ENCODE data around the gene ITM2B. TPM values are rescaled to one million over a fixed set of nuclear protein-coding genes. Genes with fewer than 3 reads are reported as not detected.
A peak's percentile ranks its signal among the peaks of the same experiment; 100 is the strongest.

Gene ITM2B
- total RNA-seq, 1 donor from 2014 or later: 236 TPM

- H3K4me3 Mint-ChIP-seq (ENCODE audit: unreplicated experiment): no peak overlapping the region
- no peaks in the 10 kb centered on the region for H3K36me3 Mint-ChIP-seq (ENCODE audit: unreplicated experiment)
- TF ChIP-seq, protein P1, sequence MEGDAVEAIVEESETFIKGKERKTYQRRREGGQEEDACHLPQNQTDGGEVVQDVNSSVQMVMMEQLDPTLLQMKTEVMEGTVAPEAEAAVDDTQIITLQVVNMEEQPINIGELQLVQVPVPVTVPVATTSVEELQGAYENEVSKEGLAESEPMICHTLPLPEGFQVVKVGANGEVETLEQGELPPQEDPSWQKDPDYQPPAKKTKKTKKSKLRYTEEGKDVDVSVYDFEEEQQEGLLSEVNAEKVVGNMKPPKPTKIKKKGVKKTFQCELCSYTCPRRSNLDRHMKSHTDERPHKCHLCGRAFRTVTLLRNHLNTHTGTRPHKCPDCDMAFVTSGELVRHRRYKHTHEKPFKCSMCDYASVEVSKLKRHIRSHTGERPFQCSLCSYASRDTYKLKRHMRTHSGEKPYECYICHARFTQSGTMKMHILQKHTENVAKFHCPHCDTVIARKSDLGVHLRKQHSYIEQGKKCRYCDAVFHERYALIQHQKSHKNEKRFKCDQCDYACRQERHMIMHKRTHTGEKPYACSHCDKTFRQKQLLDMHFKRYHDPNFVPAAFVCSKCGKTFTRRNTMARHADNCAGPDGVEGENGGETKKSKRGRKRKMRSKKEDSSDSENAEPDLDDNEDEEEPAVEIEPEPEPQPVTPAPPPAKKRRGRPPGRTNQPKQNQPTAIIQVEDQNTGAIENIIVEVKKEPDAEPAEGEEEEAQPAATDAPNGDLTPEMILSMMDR (IDR thresholded peaks at IDR 0.05; ENCODE audit: partially characterized antibody, unreplicated experiment): no peak
- H3K27me3 Mint-ChIP-seq (ENCODE audit: unreplicated experiment): peaks cover 1% of the 10 kb centered on the region
- H3K27ac Mint-ChIP-seq (ENCODE audit: unreplicated experiment): no peak overlapping the region
- H3K4me1 Mint-ChIP-seq (ENCODE audit: low read depth, unreplicated experiment): peaks cover 16% of the 10 kb centered on the region
- DNase-seq: no peak
- H3K9me3 Mint-ChIP-seq (ENCODE audit: unreplicated experiment): no peaks in the 10 kb centered on the region
Observed at GRCh38 chr13:48241651-48242050, 8.6 kb downstream of the ITM2B start.

DNA sequence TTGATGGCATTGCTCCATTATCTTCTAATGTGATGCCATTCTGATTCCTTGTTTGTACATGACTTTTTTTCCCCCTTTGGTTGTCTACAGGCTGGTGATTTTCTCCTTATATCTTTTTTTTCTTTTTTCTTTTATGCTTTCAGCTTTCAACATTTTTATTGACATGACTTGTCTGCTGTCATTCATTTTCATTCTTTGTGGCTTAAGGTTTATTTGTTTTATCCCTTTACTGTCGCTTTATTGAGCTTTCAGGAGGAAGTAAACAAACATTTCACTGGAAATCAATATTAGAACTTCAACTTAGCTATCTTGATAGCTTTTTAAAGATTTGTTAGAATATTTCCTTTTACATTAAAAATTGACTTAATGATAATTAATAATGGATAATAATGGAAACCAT is 9.7 kb downstream of the ITM2B start:
- H3K27ac Mint-ChIP-seq (ENCODE audit: unreplicated experiment): no peak overlapping the region
- H3K9me3 Mint-ChIP-seq (ENCODE audit: unreplicated experiment): no peaks in the 10 kb centered on the region
- no peaks in the 10 kb centered on the region for H3K36me3 Mint-ChIP-seq (ENCODE audit: unreplicated experiment)
- TF ChIP-seq, protein P1 (IDR thresholded peaks at IDR 0.05; ENCODE audit: partially characterized antibody, unreplicated experiment): no peak
- H3K4me1 Mint-ChIP-seq (ENCODE audit: low read depth, unreplicated experiment): peaks cover 5% of the 10 kb centered on the region
- DNase-seq: no peak
- peaks cover 1% of the 10 kb centered on the region for H3K27me3 Mint-ChIP-seq (ENCODE audit: unreplicated experiment)
- H3K4me3 Mint-ChIP-seq (ENCODE audit: unreplicated experiment): peak overlapping the region; percentile 17

DNA sequence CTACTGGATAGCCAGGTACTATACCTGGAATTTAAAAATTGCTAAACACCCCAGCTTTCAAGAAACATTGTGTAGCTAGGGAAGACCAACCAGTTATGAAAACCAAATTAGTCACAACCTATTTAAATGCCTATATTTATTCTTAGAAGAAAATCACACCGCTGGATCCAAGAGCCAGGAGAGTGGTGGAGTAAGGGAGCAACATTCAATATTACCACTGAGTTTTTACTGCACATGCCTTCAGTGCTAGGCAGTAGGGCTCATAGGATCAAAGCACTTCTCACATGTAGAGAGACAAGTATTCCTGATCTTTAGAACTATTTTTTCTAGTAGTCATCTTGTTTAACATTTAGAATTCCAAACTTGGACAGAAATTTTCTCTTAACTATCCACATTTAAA is 11.2 kb downstream of the ITM2B start:
- H3K27me3 Mint-ChIP-seq (ENCODE audit: unreplicated experiment): peaks cover 1% of the 10 kb centered on the region
- TF ChIP-seq, protein P1 (IDR thresholded peaks at IDR 0.05; ENCODE audit: partially characterized antibody, unreplicated experiment): no peak

GRCh38 chr13:48246102-48246501 is 13.1 kb downstream of the ITM2B start:
- H3K4me1 Mint-ChIP-seq (ENCODE audit: low read depth, unreplicated experiment): peaks cover 8% of the 10 kb centered on the region
- DNase-seq: no peak
- H3K36me3 Mint-ChIP-seq (ENCODE audit: unreplicated experiment): no peaks in the 10 kb centered on the region
- no peak overlapping the region for H3K27ac Mint-ChIP-seq (ENCODE audit: unreplicated experiment)
- peaks cover 1% of the 10 kb centered on the region for H3K9me3 Mint-ChIP-seq (ENCODE audit: unreplicated experiment)
- TF ChIP-seq, protein P1 (IDR thresholded peaks at IDR 0.05; ENCODE audit: partially characterized antibody, unreplicated experiment): no peak
- H3K4me3 Mint-ChIP-seq (ENCODE audit: unreplicated experiment): no peak overlapping the region
- no peaks in the 10 kb centered on the region for H3K27me3 Mint-ChIP-seq (ENCODE audit: unreplicated experiment)

More for the DNA sequence above, 11.2 kb downstream of the ITM2B start:
- H3K4me3 Mint-ChIP-seq (ENCODE audit: unreplicated experiment): no peak overlapping the region
- peaks cover 5% of the 10 kb centered on the region for H3K4me1 Mint-ChIP-seq (ENCODE audit: low read depth, unreplicated experiment)
- no peak overlapping the region for H3K27ac Mint-ChIP-seq (ENCODE audit: unreplicated experiment)
- H3K9me3 Mint-ChIP-seq (ENCODE audit: unreplicated experiment): no peaks in the 10 kb centered on the region
- DNase-seq: no peak
- H3K36me3 Mint-ChIP-seq (ENCODE audit: unreplicated experiment): no peaks in the 10 kb centered on the region

GRCh38 chr13:48249018-48249417 is 16.0 kb downstream of the ITM2B start:
- peak overlapping the region; percentile 30 for H3K27ac Mint-ChIP-seq (ENCODE audit: unreplicated experiment)
- no peak overlapping the region for H3K4me3 Mint-ChIP-seq (ENCODE audit: unreplicated experiment)
- H3K9me3 Mint-ChIP-seq (ENCODE audit: unreplicated experiment): peaks cover 4% of the 10 kb centered on the region
- no peak for DNase-seq
- peaks cover 3% of the 10 kb centered on the region for H3K27me3 Mint-ChIP-seq (ENCODE audit: unreplicated experiment)
- H3K36me3 Mint-ChIP-seq (ENCODE audit: unreplicated experiment): no peaks in the 10 kb centered on the region
- TF ChIP-seq, protein P1 (IDR thresholded peaks at IDR 0.05; ENCODE audit: partially characterized antibody, unreplicated experiment): no peak
- peaks cover 18% of the 10 kb centered on the region for H3K4me1 Mint-ChIP-seq (ENCODE audit: low read depth, unreplicated experiment)
